22Rv1 (cell line): Measurements from ENCODE around the gene SYPL2.

Experiments
- ZFX ChIP-seq: fragments of 450-650 bp; IDR thresholded peaks from 2 replicates; pipeline ENCODE4 v1.6.1; 2017; ENCODE audit warnings: antibody characterized with exemption, borderline replicate concordance
- TF ChIP-seq, protein P1 (sequence below): fragments of 450-650 bp; IDR thresholded peaks from 2 replicates; pipeline ENCODE4 v1.5.1; 2017; ENCODE audit warnings: mild to moderate bottlenecking

DNA sequence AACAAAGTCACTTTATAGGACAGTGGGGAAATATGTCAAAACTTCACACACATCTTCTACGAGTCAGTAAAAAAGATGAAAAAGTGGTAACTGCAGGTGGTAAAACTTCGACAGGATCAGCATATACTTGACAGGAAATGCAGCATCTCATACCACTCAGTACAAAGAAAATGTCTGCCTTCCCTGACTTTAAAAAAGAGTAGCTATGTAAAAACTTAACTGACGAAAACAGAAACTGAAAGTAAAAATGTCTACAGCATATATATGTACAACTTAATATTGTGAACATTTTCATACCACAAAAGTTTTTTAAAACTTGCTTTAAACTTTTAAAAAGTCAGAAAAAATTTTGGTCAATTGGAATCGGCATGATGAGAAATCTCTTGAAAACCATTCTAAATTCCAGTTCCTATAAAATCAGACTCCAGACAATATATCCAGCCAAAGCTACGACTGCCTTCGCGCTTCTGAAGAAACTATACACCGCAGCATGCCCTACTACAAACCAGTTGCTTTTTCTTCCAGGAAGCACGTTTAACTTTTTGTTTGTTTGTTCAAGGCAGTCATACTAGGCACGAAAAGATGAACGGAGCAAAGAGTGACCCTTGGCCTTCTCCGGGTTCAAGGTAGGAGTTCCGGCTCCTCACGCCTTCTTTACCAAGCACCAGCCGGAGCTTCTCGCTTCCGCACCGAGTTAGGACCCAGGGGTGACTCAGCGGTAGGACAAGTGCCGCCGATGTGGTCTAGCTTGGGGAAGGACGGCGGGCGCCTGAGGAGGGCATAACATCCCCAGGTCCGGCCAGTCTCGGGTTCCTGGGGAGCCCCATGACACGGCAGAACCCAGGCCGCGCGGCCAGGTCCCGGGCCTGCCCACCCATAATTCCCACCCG, 40.7 kb upstream of the SYPL2 start:
- TF ChIP-seq, protein P1, sequence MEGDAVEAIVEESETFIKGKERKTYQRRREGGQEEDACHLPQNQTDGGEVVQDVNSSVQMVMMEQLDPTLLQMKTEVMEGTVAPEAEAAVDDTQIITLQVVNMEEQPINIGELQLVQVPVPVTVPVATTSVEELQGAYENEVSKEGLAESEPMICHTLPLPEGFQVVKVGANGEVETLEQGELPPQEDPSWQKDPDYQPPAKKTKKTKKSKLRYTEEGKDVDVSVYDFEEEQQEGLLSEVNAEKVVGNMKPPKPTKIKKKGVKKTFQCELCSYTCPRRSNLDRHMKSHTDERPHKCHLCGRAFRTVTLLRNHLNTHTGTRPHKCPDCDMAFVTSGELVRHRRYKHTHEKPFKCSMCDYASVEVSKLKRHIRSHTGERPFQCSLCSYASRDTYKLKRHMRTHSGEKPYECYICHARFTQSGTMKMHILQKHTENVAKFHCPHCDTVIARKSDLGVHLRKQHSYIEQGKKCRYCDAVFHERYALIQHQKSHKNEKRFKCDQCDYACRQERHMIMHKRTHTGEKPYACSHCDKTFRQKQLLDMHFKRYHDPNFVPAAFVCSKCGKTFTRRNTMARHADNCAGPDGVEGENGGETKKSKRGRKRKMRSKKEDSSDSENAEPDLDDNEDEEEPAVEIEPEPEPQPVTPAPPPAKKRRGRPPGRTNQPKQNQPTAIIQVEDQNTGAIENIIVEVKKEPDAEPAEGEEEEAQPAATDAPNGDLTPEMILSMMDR = no peak
- no peak for TF ChIP-seq ZFX
